HG02610 (cell line): ENCODE data around the gene CENPF.
"Not testable (repeated sequence)": the region's sequence is repeated elsewhere in the genome, so short reads cannot be mapped to it uniquely, and the experiment has no call there.

ENCODE experiments used
- ATAC-seq: cut with Tn5 transposase; IDR thresholded peaks from one replicate; pipeline ENCODE4 v1.9.1; 2021; ENCODE audit warnings: mild to moderate bottlenecking, moderate library complexity; ENCODE audit not compliant: unreplicated experiment

Gene CENPF

DNA sequence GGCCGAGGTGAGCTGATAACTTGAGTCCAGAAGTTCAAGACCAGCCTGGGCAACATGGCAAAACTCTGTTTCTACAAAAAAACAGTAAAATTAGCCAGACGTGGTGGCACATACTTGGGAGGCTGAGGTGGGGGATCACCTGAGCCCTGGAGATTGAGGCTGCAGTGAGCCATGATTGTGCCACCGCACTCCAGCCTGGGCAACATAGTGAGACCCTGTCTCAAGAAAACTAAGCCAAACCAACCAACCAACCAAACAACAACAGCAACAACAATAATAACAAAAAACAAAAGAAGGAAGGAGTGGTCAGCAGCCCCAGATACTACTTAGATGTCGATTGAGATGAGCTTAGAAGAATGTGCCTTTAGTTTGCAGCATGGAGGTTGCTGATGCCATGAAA, 47.7 kb downstream of the CENPF start:
- ATAC-seq, result no peak

DNA sequence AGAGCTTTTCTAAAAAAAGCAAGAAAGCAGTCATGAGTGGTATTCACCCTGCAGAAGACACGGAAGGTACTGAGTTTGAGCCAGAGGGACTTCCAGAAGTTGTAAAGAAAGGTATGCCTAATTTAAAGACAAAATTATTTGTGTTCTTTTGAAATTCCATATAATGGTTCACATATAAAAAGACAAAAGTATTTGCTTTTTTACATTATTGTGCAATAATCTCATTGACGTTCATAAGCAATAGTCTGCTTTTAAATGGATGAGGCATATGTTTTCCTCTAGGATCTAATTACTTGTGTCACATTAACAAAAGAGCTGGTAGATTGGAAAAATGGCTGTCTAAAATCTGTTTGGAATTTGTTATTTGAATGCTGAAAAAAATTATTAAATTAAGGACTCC, 54.3 kb downstream of the CENPF start:
- ATAC-seq, result no peak

GRCh38 chr1:214658175-214658574, 55.2 kb downstream of the CENPF start:
- no peak for ATAC-seq

GRCh38 chr1:214658785-214659184, 55.8 kb downstream of the CENPF start:
- ATAC-seq, result no peak

GRCh38 chr1:214660190-214660589, 57.2 kb downstream of the CENPF start:
- ATAC-seq, result no peak

DNA sequence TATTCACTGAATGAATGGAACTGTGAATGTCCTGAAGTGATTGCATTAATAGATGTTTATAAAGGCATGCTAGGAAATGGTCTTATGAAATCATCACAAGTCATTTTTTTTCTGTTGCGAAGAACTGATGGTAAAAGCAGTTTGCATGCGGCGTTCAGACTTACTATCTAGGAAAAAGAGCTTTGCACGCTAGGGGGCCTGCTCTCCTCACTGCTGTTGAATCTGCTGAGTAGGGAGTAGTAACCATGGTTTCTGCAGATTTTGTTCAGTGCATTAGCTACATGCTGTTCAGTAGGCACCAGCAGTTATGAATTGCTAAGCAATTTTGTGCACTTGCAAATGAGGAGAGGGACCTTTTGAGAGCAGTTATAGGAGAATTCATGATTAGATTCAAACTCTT, 57.9 kb downstream of the CENPF start:
- no peak for ATAC-seq

DNA sequence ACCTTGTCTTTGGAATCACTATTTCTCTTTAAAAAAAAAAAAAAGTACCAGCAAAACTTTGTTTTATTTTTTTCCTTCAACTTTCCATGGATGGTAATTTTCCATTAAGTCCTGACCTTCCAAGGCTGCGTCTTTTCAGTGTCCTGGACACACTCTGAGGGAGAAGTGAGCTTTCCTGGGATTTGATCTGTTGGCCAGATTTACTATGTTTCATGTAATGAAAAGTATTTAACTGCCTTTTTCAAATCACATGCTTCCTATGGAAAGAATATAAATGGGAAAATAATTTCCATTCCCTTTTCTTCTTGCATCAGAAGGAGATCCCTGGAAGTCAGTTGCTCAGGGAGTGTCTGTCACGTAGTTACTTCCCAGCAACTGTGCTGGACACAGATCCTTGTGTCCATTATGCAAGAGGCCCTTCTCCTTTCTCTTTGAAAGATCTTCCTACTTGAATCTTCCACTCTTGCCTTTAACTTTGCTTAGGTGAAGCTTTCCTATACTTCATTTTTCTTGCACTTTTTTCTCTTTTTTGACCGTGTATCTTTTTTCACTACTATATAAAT, 59.3 kb downstream of the CENPF start:
- no peak for ATAC-seq

DNA sequence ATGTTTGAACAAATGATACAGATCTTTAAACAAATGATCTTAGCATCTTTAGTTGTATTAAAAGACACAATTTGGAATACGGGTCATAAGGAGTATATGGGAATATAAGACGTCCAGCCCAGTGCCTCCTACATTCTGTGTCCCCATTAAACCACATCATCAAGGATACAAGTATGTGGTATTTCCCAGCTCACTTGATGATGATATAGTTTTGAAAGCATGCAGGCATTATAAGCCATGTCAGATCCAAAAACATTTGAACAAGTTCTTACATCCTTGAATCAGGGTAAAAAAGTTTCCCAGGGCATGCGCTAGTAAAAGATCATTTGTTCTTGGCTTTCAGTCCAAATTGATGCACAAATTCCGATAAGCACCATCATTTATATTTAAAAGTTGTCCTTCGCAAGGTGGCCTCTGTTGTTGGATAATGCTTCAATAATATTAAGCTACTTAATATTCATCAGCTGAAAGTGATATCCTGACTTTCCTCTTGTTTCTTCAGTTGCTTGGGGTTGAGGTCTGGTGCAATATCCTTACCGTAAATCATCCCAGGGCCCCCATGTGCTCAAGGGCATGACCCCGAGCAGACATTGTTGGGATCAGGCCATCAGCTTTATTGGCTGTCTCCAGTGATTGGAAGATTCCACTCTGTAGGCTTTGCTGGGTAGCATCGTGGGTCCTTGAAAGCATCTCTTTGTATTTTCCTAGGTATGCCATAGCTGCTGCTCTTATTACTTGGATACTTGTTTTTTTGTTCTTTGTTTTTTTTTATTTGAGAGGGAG, 61.8 kb downstream of the CENPF start:
- no peak for ATAC-seq

- ATAC-seq, result no peak
These were observed 62.7 kb downstream of the CENPF start for GRCh38 chr1:214665606-214666110.

DNA sequence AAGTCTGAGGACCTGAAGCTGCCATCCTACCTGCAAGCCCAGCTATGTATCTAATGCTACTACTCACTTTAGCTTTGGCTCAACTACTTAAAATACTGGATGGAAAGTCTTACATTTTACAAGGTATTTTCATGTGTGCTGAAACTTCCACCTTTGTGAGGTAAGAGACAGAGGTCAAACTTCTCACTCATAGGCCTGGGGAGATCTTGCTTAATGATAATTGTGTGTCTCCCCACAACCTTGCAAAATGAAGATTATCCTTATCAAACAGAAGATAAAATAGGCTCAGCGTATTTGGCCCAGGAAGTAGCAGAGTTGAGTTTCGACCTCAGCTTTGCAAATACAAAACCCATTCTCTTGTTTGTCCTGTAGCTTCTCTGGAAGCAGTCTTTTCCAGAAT, 63.7 kb downstream of the CENPF start:
- no peak for ATAC-seq

GRCh38 chr1:214670098-214670497, 67.1 kb downstream of the CENPF start:
- ATAC-seq, result no peak

GRCh38 chr1:214673029-214673428, 70.0 kb downstream of the CENPF start:
- ATAC-seq, result not testable (repeated sequence)

DNA sequence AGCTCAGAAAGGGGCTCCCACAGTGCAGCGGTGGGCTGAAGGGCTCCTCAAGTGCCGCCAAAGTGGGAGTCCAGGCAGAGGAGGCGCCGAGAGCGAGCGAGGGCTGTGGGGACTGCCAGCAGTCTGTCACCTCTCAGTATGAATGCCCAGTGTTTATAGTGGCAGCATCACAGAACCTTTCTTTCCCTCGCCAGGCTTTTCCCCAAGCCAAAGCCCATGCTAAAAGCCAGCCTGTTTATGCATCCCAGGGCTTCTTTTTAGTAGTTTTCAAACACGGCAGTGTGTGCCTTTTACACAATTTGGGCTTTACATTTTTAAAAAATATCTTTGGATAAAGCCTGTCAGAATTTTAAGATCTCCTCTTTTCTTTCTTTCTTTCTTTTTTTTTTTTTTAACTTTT, 70.6 kb downstream of the CENPF start:
- ATAC-seq, result no peak

- ATAC-seq, result not testable (repeated sequence)
These were observed 72.5 kb downstream of the CENPF start for GRCh38 chr1:214675524-214675923.

- no peak for ATAC-seq
These were observed 73.8 kb downstream of the CENPF start for GRCh38 chr1:214676747-214677146.

DNA sequence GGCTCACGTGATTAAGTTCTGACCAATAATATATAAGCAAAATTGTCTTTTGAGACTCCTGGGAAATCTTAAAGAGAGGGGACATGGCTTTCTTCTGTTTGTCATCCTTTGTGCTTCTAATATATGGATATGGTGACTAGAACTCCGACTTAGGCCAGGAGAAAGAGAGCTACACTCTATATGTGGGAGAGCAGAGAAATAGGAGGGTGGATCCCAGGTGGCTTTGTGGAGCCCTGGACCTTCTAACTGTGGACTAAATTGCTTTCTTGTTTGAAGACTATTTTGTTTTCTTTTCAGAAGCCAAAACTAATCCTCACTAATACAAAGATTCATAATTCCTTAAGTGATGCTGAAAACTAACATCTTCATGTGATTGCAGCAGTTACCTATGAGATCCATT, 75.0 kb downstream of the CENPF start:
- no peak for ATAC-seq

GRCh38 chr1:214678386-214678785, 75.4 kb downstream of the CENPF start:
- ATAC-seq, result no peak

DNA sequence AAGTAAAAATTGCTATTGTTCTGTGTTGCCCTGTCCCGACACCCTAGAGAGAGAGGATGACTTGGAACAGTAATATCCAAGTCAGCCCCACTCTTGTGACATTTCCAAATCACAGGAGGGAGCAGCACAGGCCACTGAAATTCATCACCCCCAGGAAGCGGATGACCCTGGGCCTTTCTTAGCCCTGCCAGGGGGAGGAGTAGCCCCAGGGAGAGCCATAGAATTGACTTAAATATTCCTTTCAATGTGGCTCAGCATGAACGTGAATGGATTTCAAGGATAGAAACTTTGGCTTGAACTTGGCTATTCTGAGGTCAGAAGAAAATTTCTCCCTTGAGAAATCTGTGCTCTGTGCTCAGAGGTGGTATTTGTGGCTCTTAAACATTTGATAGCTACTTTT, 80.6 kb downstream of the CENPF start:
- ATAC-seq, result no peak

- ATAC-seq, result no peak
These were observed 82.9 kb downstream of the CENPF start for GRCh38 chr1:214685906-214686305.

DNA sequence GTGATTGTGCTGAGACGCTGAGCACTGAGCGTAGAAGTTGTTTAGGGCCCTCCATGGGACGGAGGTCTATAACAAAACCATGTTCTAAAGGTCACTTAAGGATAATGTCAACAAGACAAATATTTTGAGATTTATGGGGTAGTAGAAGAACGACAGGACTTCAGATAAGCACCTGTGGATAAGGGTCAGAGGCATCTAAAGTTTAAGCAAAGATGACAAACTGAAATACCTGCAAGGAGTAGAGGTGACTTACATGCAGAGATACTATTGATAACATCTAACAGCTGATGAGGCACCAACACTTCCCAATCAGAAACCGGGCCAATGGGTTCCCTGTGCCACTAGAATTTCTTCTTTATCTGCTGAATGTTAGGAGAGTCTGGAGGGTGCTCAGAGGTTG, 83.5 kb downstream of the CENPF start:
- ATAC-seq, result no peak

DNA sequence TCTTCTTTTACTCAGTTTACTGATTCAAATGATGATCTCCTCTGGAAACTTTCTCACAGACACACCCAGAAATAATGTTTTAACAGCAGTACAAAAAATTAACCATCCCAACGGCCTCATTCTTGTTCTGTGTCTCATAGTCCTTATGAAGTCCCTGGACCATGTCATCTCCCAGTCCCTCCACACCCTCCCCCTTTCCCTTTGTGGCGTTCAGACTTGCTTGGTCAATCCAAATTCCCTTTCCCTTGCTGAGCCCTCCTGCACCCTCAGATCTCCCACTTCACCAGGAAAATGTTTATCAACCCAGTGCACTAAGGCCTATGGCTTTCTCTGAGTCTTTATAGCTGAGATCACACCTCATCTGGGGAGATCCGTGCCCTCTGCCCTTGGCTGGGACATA, 85.9 kb downstream of the CENPF start:
- ATAC-seq, result no peak

GRCh38 chr1:214694769-214695168, 91.8 kb downstream of the CENPF start:
- no peak for ATAC-seq

DNA sequence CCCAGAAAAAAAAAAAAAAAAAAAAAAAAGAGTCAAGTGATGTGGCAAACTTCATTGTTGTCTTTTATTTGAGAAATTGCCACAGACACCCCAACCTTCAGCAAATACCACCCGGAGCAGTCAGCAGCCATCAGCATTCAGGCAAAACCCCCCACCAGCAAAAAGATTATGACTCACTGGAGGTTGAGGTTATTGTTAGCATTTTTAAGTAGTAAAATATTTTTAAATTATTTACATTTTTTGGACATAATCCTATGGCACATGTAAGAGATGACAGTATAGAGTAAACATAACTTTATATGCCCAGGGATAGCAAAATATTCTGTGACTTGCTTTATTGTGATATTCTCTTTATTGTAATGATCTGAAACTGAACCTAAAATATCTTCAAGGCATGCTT, 95.6 kb downstream of the CENPF start:
- ATAC-seq, result no peak
